Measurements from ENCODE around the gene RSAD2. TPM values are rescaled to one million over a fixed set of nuclear protein-coding genes. Genes with fewer than 3 reads are reported as not detected.

The RSAD2 gene
- total and polyA plus RNA-seq, 2 of the 4 experiments (the other 2 are of a cell fraction) = not detected

DNA sequence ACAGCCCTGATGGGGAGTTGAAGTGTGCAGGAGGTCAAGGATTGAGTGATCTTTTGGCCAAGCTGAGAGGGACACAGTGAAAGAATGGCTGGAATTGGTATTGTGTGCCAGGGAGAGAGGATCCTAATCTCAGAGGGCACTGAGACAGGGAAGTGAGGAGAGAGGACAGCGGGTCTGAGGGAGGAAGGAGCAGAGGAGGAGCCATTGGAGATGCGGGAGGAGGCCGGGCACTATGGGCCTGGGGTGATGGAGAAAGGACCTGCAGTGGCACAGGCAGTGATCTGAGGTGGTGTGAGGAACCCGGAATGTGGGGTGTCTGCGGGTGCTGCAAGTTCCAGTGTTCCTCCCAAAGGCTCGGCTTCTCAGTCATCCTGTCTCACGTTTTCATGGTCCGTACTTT is 66.4 kb downstream of the RSAD2 start:
- Histone ChIP-seq H3K79me1 (ENCODE audit: low read depth in 1 of 2, low read length in 2 of 2) (no peaks in the 10 kb centered on the region), H3K9me1 (ENCODE audit: insufficient read depth, low read length) (no peaks in the 10 kb centered on the region; the same call in 1 of the 2 replicates), H4K5ac (ENCODE audit: low read depth, low read length) (no peak overlapping the region), H3K14ac (replicated peaks; ENCODE audit: low read depth, low read length) (no peak overlapping the region), H3K4me1 (ENCODE audit: control insufficient read depth, insufficient read depth, low read length) (no peaks in the 10 kb centered on the region), H3K4me3 (ENCODE audit: insufficient read depth, low read depth, low read length) (no peak overlapping the region), H2BK120ac (ENCODE audit: low read depth, low read length) (no peak overlapping the region), H3K36me3 (ENCODE audit: control insufficient read depth, insufficient read depth, low read length) (no peaks in the 10 kb centered on the region), H3K56ac (ENCODE audit: extremely low read depth, insufficient read depth, low read length) (no peak overlapping the region), H3K9ac (ENCODE audit: low read depth, low read length) (no peak overlapping the region), H3K27ac (ENCODE audit: insufficient read depth, low read length) (no peak overlapping the region), H4K20me1 (ENCODE audit: insufficient read depth, low read length) (no peaks in the 10 kb centered on the region), H2AK9ac (replicated peaks; ENCODE audit: low read depth, low read length, poor library complexity) (no peak overlapping the region), H2AK5ac (ENCODE audit: low read depth, low read length) (no peak overlapping the region), H3K18ac (ENCODE audit: low read depth, low read length) (no peak overlapping the region), H2BK5ac (ENCODE audit: low read depth, low read length, poor library complexity, severe bottlenecking) (no peak overlapping the region), H2AFZ (replicated peaks; ENCODE audit: low read length, poor library complexity) (no peak overlapping the region), H3K4me2 (ENCODE audit: low read depth, low read length) (no peak overlapping the region), H3K9me3 (ENCODE audit: control insufficient read depth, insufficient read depth, low read length) (no peaks in the 10 kb centered on the region), H4K8ac (ENCODE audit: low read depth in 2 of 2, low read length in 2 of 2) (no peak overlapping the region), H2BK15ac (ENCODE audit: low read depth, low read length) (no peak overlapping the region), H2BK20ac (ENCODE audit: low read depth, low read length) (no peak overlapping the region), H3K4ac (ENCODE audit: low read depth, low read length) (no peak overlapping the region), H3K27me3 (ENCODE audit: control insufficient read depth, insufficient read depth, low read length) (peaks cover 9% of the 10 kb centered on the region), H3K23ac (ENCODE audit: low read depth, low read length) (no peak overlapping the region), H4K91ac (ENCODE audit: insufficient read depth, low read depth, low read length) (no peak overlapping the region)
- POLR2A ChIA-PET (ENCODE audit: unreplicated experiment) = no interaction called here
- no peak for DNase-seq
- CTCF ChIA-PET = no interaction called here
- dilution Hi-C loops (cut with HindIII; ENCODE audit: low sequenced_read_pairs, unreplicated experiment) (no loop called here), intact Hi-C loops (cut with micrococcal nuclease) (no loop called here), in situ Hi-C loops (cut with MboI; ENCODE audit: low sequenced_read_pairs) (no loop called here)
- no peak for ATAC-seq (ENCODE audit: low read depth)
- no TSS peak for BruUV-seq (replicated peaks)
- 78% methylated on average over 2 of the region's 8 CpGs; no CpG with 5 or more reads in 1 of the 2 experiments for WGBS, 2 experiments (ENCODE audit: extremely low coverage in 2 of 2, insufficient read length in 1 of 2)
- TF ChIP-seq, protein P1, sequence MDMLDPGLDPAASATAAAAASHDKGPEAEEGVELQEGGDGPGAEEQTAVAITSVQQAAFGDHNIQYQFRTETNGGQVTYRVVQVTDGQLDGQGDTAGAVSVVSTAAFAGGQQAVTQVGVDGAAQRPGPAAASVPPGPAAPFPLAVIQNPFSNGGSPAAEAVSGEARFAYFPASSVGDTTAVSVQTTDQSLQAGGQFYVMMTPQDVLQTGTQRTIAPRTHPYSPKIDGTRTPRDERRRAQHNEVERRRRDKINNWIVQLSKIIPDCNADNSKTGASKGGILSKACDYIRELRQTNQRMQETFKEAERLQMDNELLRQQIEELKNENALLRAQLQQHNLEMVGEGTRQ (IDR thresholded peaks at IDR 0.05; ENCODE audit: low read depth, low read length) = no peak
- TF ChIP-seq RFX5 (IDR thresholded peaks at IDR 0.05; ENCODE audit: low read depth, low read length) (no peak), MAZ (IDR thresholded peaks at IDR 0.05; ENCODE audit: borderline replicate concordance, low read depth, low read length) (no peak), CEBPB (IDR thresholded peaks at IDR 0.05; ENCODE audit: low read depth, low read length) (no peak), FOS (IDR thresholded peaks at IDR 0.05; ENCODE audit: low read depth, low read length) (no peak), POLR2A (IDR thresholded peaks at IDR 0.05; ENCODE audit: low read depth, low read length) (no peak), MAFK (IDR thresholded peaks at IDR 0.05; ENCODE audit: low read depth, low read length) (no peak), SMC3 (IDR thresholded peaks at IDR 0.05; ENCODE audit: low read depth, low read length) (no peak), MXI1 (IDR thresholded peaks at IDR 0.05; ENCODE audit: borderline replicate concordance, low read depth, low read length) (no peak), RCOR1 (IDR thresholded peaks at IDR 0.05; ENCODE audit: insufficient replicate concordance, low read length) (no peak), RAD21 (IDR thresholded peaks at IDR 0.05; ENCODE audit: low read length) (no peak), NFE2L2 (IDR thresholded peaks at IDR 0.05; ENCODE audit: low read depth, low read length) (no peak), CHD1 (IDR thresholded peaks at IDR 0.05; ENCODE audit: low read depth, low read length) (no peak), BHLHE40 (IDR thresholded peaks at IDR 0.05; ENCODE audit: low read depth, low read length) (no peak)
- TF ChIP-seq, protein P2, sequence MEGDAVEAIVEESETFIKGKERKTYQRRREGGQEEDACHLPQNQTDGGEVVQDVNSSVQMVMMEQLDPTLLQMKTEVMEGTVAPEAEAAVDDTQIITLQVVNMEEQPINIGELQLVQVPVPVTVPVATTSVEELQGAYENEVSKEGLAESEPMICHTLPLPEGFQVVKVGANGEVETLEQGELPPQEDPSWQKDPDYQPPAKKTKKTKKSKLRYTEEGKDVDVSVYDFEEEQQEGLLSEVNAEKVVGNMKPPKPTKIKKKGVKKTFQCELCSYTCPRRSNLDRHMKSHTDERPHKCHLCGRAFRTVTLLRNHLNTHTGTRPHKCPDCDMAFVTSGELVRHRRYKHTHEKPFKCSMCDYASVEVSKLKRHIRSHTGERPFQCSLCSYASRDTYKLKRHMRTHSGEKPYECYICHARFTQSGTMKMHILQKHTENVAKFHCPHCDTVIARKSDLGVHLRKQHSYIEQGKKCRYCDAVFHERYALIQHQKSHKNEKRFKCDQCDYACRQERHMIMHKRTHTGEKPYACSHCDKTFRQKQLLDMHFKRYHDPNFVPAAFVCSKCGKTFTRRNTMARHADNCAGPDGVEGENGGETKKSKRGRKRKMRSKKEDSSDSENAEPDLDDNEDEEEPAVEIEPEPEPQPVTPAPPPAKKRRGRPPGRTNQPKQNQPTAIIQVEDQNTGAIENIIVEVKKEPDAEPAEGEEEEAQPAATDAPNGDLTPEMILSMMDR (conservative IDR thresholded peaks at IDR 0.05; ENCODE audit: low read depth, low read length) = no peak
- TF ChIP-seq, protein P3, sequence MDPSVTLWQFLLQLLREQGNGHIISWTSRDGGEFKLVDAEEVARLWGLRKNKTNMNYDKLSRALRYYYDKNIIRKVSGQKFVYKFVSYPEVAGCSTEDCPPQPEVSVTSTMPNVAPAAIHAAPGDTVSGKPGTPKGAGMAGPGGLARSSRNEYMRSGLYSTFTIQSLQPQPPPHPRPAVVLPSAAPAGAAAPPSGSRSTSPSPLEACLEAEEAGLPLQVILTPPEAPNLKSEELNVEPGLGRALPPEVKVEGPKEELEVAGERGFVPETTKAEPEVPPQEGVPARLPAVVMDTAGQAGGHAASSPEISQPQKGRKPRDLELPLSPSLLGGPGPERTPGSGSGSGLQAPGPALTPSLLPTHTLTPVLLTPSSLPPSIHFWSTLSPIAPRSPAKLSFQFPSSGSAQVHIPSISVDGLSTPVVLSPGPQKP (IDR thresholded peaks at IDR 0.05; ENCODE audit: borderline replicate concordance, low read depth, low read length) = no peak

Measured in IMR-90 (cell line).